ENCODE measurements around the gene CYTL1. TPM values are rescaled to one million over a fixed set of nuclear protein-coding genes. Genes with fewer than 3 reads are reported as not detected.

The CYTL1 gene
- total RNA-seq, 4 donors from 2014 or later, result 0.79 to 1.8 TPM; not detected in 2

- Histone ChIP-seq H3K27ac (no peak overlapping the region), H3K4me1 (peaks cover 0 to 2% (median 0%) of the 10 kb centered on the region in 4 donors), H3K27me3 (no peaks in the 10 kb centered on the region), H3K36me3 (no peaks in the 10 kb centered on the region), H3K9me3 (no peaks in the 10 kb centered on the region), H3K4me3 (no peak overlapping the region)
- in situ Hi-C loops (cut with MboI; ENCODE audit: low pct_ligation_motif_present in 1 of 4, low pct_unique_long_range_greater_than_20kb in 1 of 4, low sequenced_read_pairs in 3 of 4) (no loop called here), intact Hi-C loops (cut with DNase I; ENCODE audit: low total_unique reads) (no loop called here)
- 60 to 80% methylated on average over 1 to 2 of the region's 2 CpGs for WGBS, 2 donors (ENCODE audit: low coverage in 1 of 2)
- TF ChIP-seq POLR2AphosphoS5 (IDR thresholded peaks at IDR 0.05) (no peak), POLR2A (IDR thresholded peaks at IDR 0.05) (no peak), EP300 (IDR thresholded peaks at IDR 0.05; ENCODE audit: low read depth) (no peak), CTCF (IDR thresholded peaks at IDR 0.05) (no peak)
- no peak for DNase-seq
Observed at GRCh38 chr4:5028480-5028879, 9.2 kb upstream of the CYTL1 start.

GRCh38 chr4:5027346-5027745 lies 8.1 kb upstream of the CYTL1 start:
- H3K27me3 ChIP-seq, result no peaks in the 10 kb centered on the region
- H3K36me3 ChIP-seq, result no peaks in the 10 kb centered on the region
- intact Hi-C loops (cut with DNase I; ENCODE audit: low total_unique reads) (no loop called here), in situ Hi-C loops (cut with MboI; ENCODE audit: low pct_ligation_motif_present in 1 of 4, low pct_unique_long_range_greater_than_20kb in 1 of 4, low sequenced_read_pairs in 3 of 4) (no loop called here)
- H3K4me1 ChIP-seq, result no peaks in the 10 kb centered on the region
- H3K9me3 ChIP-seq, result no peaks in the 10 kb centered on the region
- TF ChIP-seq EP300 (IDR thresholded peaks at IDR 0.05; ENCODE audit: low read depth), result no peak
- TF ChIP-seq POLR2AphosphoS5 (IDR thresholded peaks at IDR 0.05), result no peak
- TF ChIP-seq CTCF (IDR thresholded peaks at IDR 0.05), result no peak
- TF ChIP-seq POLR2A (IDR thresholded peaks at IDR 0.05), result no peak
- no peak overlapping the region for H3K27ac ChIP-seq
- no peak for DNase-seq
- no peak overlapping the region for H3K4me3 ChIP-seq

- Histone ChIP-seq H3K36me3 (no peaks in the 10 kb centered on the region), H3K9me3 (no peaks in the 10 kb centered on the region), H3K4me1 (no peaks in the 10 kb centered on the region), H3K4me3 (no peak overlapping the region), H3K27ac (no peak overlapping the region), H3K27me3 (no peaks in the 10 kb centered on the region)
- WGBS, 2 donors (ENCODE audit: low coverage in 1 of 2), result 67 to 100% methylated on average over 1 to 3 of the region's 3 CpGs
- TF ChIP-seq EP300 (IDR thresholded peaks at IDR 0.05; ENCODE audit: low read depth) (no peak), POLR2A (IDR thresholded peaks at IDR 0.05) (no peak), POLR2AphosphoS5 (IDR thresholded peaks at IDR 0.05) (no peak), CTCF (IDR thresholded peaks at IDR 0.05) (no peak)
- intact Hi-C loops (cut with DNase I; ENCODE audit: low total_unique reads), result no loop called here
- DNase-seq, result no peak
- in situ Hi-C loops (cut with MboI; ENCODE audit: low pct_ligation_motif_present in 1 of 4, low pct_unique_long_range_greater_than_20kb in 1 of 4, low sequenced_read_pairs in 3 of 4), result no loop called here
Observed at GRCh38 chr4:5026371-5026770, 7.1 kb upstream of the CYTL1 start.

- Histone ChIP-seq H3K4me1 (no peaks in the 10 kb centered on the region), H3K9me3 (no peaks in the 10 kb centered on the region), H3K27ac (no peak overlapping the region), H3K36me3 (no peaks in the 10 kb centered on the region), H3K4me3 (no peak overlapping the region), H3K27me3 (peaks cover under 1% of the 10 kb centered on the region)
- intact Hi-C loops (cut with DNase I; ENCODE audit: low total_unique reads) (no loop called here), in situ Hi-C loops (cut with MboI; ENCODE audit: low pct_ligation_motif_present in 1 of 4, low pct_unique_long_range_greater_than_20kb in 1 of 4, low sequenced_read_pairs in 3 of 4) (no loop called here)
- WGBS, 2 donors (ENCODE audit: low coverage in 1 of 2), result 68% methylated on average over 6 of the region's 6 CpGs; no CpG with 5 or more reads in 1 of the 2 donors
- no peak for TF ChIP-seq CTCF (IDR thresholded peaks at IDR 0.05)
- TF ChIP-seq POLR2A (IDR thresholded peaks at IDR 0.05), result no peak
- no peak for TF ChIP-seq POLR2AphosphoS5 (IDR thresholded peaks at IDR 0.05)
- no peak for TF ChIP-seq EP300 (IDR thresholded peaks at IDR 0.05; ENCODE audit: low read depth)
- no peak for DNase-seq
Observed at GRCh38 chr4:5024673-5025072, 5.4 kb upstream of the CYTL1 start.
